Measurements from ENCODE around the gene DUSP1. TPM values are rescaled to one million over a fixed set of nuclear protein-coding genes. Genes with fewer than 3 reads are reported as not detected.
A peak's percentile ranks its signal among the peaks of the same experiment; 100 is the strongest.
"Not testable (repeated sequence)": the region's sequence is repeated elsewhere in the genome, so short reads cannot be mapped to it uniquely, and the experiment has no call there.

DUSP1 gene
- total RNA-seq, 1 experiment from 2014 or later: 594 TPM

DNA sequence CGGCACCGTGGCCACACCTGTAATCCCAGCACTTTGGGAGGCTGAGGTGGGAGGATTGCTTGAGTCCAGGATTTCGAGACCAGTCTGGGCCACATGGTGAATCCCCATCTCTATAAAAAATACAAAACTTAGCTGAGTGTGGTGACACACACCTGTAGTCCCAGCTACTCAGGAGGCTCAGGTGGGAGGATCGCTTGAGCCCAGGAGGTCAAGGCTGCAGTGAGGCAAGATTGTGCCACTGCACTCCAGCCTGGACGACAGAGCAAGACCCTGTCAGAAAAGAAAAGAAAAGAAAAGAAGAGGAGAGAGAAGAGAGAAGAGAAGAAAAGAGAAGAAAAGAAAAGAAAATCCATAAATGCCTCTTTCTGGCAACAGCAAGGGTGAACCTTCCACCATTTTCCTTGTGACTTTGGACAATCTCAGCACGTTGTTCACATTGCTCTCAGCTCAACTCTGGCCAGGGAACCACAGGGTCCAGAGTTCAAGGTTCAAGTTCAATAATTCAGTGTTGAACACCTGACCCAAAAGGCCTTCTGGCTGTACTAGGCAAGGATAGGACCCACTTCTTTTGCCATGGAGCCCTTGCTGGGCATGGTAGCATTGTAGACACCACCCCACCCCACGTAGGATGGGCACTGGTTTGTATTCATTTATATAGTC is 14.6 kb upstream of the DUSP1 start:
- peaks cover 5% of the 10 kb centered on the region for H3K36me3 Mint-ChIP-seq (ENCODE audit: insufficient read depth, unreplicated experiment)
- H3K4me1 Mint-ChIP-seq (ENCODE audit: insufficient read depth, unreplicated experiment): peaks cover 15% of the 10 kb centered on the region
- no peaks in the 10 kb centered on the region for H3K9me3 Mint-ChIP-seq (ENCODE audit: unreplicated experiment)
- no peak for TF ChIP-seq CTCF (IDR thresholded peaks at IDR 0.05; ENCODE audit: unreplicated experiment)
- no TSS peak for BruUV-seq (replicated peaks)
- ChIA-PET POLR2A (interaction anchor here (0.7 to 22.0 kb wide), 3 partner anchors 8 to 84 kb away, joined by 3 to 1263 read pairs (median 6); no protein-coding TSS in a partner anchor), CTCF (interaction anchor here (0.7 to 1.3 kb wide), 4 partner anchors 13 to 129 kb away, joined by 3 to 6 read pairs (median 4); no protein-coding TSS in a partner anchor)
- H3K4me3 Mint-ChIP-seq (ENCODE audit: unreplicated experiment): no peak overlapping the region
- H3K27ac Mint-ChIP-seq (ENCODE audit: low read depth, unreplicated experiment): no peak overlapping the region
- intact Hi-C loops (cut with micrococcal nuclease): no loop called here
- DNase-seq (ENCODE audit: unreplicated experiment): no peak
- no peaks in the 10 kb centered on the region for H3K27me3 Mint-ChIP-seq (ENCODE audit: insufficient read depth, unreplicated experiment)

GRCh38 chr5:172784162-172784561 is 13.2 kb upstream of the DUSP1 start:
- H3K27me3 Mint-ChIP-seq (ENCODE audit: insufficient read depth, unreplicated experiment); DNase-seq (ENCODE audit: unreplicated experiment); intact Hi-C loops (cut with micrococcal nuclease); H3K4me3 Mint-ChIP-seq (ENCODE audit: unreplicated experiment); H3K9me3 Mint-ChIP-seq (ENCODE audit: unreplicated experiment); H3K36me3 Mint-ChIP-seq (ENCODE audit: insufficient read depth, unreplicated experiment); BruUV-seq (replicated peaks); H3K27ac Mint-ChIP-seq (ENCODE audit: low read depth, unreplicated experiment): not testable (repeated sequence)
- ChIA-PET POLR2A (interaction anchor here (12.1 to 22.0 kb wide), 2 partner anchors 16 to 22 kb away, joined by 275 to 1263 read pairs; partner anchors contain the start of gene DUSP1), CTCF (interaction anchor here (0.6 to 2.1 kb wide), 7 partner anchors 10 to 103 kb away, joined by 3 to 16 read pairs (median 4); no protein-coding TSS in a partner anchor)
- peaks cover 15% of the 10 kb centered on the region for H3K4me1 Mint-ChIP-seq (ENCODE audit: insufficient read depth, unreplicated experiment)

- ChIA-PET CTCF (interaction anchor here (0.6 to 2.1 kb wide), 4 partner anchors 11 to 304 kb away, joined by 3 to 16 read pairs (median 4); partner anchors contain the start of gene DUSP1), POLR2A (interaction anchor here (0.6 to 22.0 kb wide), 4 partner anchors 15 to 201 kb away, joined by 3 to 1263 read pairs (median 140); partner anchors contain the start of gene DUSP1)
- BruUV-seq (replicated peaks); H3K27me3 Mint-ChIP-seq (ENCODE audit: insufficient read depth, unreplicated experiment); DNase-seq (ENCODE audit: unreplicated experiment); intact Hi-C loops (cut with micrococcal nuclease); H3K4me3 Mint-ChIP-seq (ENCODE audit: unreplicated experiment); H3K9me3 Mint-ChIP-seq (ENCODE audit: unreplicated experiment): not testable (repeated sequence)
- Mint-ChIP-seq H3K27ac (ENCODE audit: low read depth, unreplicated experiment) (peak overlapping the region; percentile 35), H3K36me3 (ENCODE audit: insufficient read depth, unreplicated experiment) (peaks cover 10% of the 10 kb centered on the region), H3K4me1 (ENCODE audit: insufficient read depth, unreplicated experiment) (peaks cover 21% of the 10 kb centered on the region)
These were observed 12.3 kb upstream of the DUSP1 start for GRCh38 chr5:172783319-172783718.

GRCh38 chr5:172782169-172783039 is 11.4 kb upstream of the DUSP1 start:
- Mint-ChIP-seq H3K36me3 (ENCODE audit: insufficient read depth, unreplicated experiment) (peaks cover 19% of the 10 kb centered on the region), H3K9me3 (ENCODE audit: unreplicated experiment) (no peaks in the 10 kb centered on the region), H3K4me3 (ENCODE audit: unreplicated experiment) (no peak overlapping the region), H3K27ac (ENCODE audit: low read depth, unreplicated experiment) (peak overlapping the region; percentile 35), H3K4me1 (ENCODE audit: insufficient read depth, unreplicated experiment) (peaks cover 31% of the 10 kb centered on the region), H3K27me3 (ENCODE audit: insufficient read depth, unreplicated experiment) (no peaks in the 10 kb centered on the region)
- TF ChIP-seq CTCF (IDR thresholded peaks at IDR 0.05; ENCODE audit: unreplicated experiment): no peak
- CTCF ChIA-PET: interaction anchor here (0.5 to 1.5 kb wide), 6 partner anchors 11 to 53 kb away, joined by 3 to 7 read pairs (median 4); partner anchors contain the start of gene DUSP1
- intact Hi-C loops (cut with micrococcal nuclease): no loop called here
- DNase-seq (ENCODE audit: unreplicated experiment): peak; percentile 44
- POLR2A ChIA-PET: interaction anchor here (0.6 to 22.0 kb wide), 6 partner anchors 14 to 202 kb away, joined by 3 to 1263 read pairs (median 5); partner anchors contain the start of gene DUSP1
- BruUV-seq (replicated peaks): no TSS peak

All from MCF 10A (cell line).